Neutrophil (primary cell): Measurements from ENCODE around the gene S1PR2.
A peak's percentile ranks its signal among the peaks of the same experiment; 100 is the strongest.

Source experiments
- H3K27ac ChIP-seq: fragments of 200-600 bp; sonication (generic); 2 replicates; pipeline ENCODE4 v1.5.1; 2016; ENCODE audit warnings: mild to moderate bottlenecking, moderate library complexity
- H3K27me3 ChIP-seq: fragments of 200-600 bp; sonication (generic); 2 replicates; pipeline ENCODE4 v1.6.0; 2016; ENCODE audit warnings: mild to moderate bottlenecking
- H3K36me3 ChIP-seq: fragments of 200-600 bp; sonication (generic); 2 replicates; pipeline ENCODE4 v1.5.1; 2017
- H3K4me1 ChIP-seq, 2 experiments: fragments of 200-600 bp in 1 of 2; sonication (generic) in 1 of 2; 1 replicate in 1 of 2; 2 replicates in 1 of 2; pipeline versions ENCODE4 v1.5.1 to v1.6.1; 2013 to 2016; ENCODE audit warnings: low read depth in 1 of 2, low read length in 1 of 2, mild to moderate bottlenecking in 1 of 2, moderate library complexity in 1 of 2; ENCODE audit not compliant: control insufficient read depth in 1 of 2, insufficient read depth in 1 of 2
- H3K4me3 ChIP-seq, 2 experiments: fragments of 200-600 bp in 1 of 2; sonication (generic) in 1 of 2; 1 replicate in 1 of 2; 2 replicates in 1 of 2; pipeline ENCODE4 v1.5.1; 2013 to 2016; ENCODE audit warnings: low read depth in 1 of 2, low read length in 1 of 2, mild to moderate bottlenecking in 1 of 2, moderate library complexity in 1 of 2
- H3K9me3 ChIP-seq: fragments of 200-600 bp; sonication (generic); 2 replicates; pipeline ENCODE4 v1.5.1; 2016
- TF ChIP-seq, protein P1 (sequence below): fragments of 200-600 bp; sonication (generic); IDR thresholded peaks from 2 replicates; pipeline ENCODE4 v1.5.1; 2016; ENCODE audit warnings: antibody characterized with exemption

Gene S1PR2

DNA sequence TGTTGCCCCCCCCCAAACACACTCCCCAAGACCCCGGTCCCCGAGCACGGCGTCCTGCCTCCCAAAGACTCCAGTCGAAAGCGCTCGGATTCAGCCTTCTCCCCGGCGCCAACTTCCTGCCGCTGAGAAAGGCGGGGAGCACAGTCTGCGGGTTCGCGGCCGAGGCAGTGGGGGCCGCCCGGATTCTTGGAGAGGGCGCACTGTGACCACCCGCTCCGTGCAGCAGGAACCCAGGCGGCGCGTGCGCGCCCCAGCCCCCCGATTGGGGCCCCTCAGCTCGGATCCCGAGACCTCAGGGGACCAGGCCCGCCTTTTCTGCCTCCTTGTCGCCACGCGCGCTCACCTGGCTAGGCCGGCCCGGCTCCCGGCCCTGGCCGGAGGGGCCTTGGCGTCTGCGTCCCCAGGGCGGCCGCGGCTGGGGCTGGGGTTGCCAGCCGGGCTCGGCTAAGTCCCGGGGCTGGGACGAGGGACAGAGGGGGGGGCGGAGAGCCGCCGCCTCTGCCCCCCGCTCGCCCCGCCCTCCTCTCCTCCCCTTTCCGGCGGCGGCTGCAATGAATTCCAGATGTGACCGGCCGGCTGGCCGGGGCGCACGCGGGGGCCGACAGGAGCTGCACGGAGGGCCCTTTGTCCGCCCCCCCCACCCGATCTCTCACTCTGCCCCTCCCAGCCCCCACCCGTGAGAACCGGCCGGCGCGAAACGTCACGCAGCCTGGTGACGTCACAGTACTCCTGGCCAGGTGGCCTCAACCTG is at the start of gene S1PR2:
S1PR2 (minus strand) TSS at position 471 of the 751 bp plus-strand sequence. CDS start 6,426 bp downstream, outside the sequence.
- H3K36me3 ChIP-seq: no peaks in the 10 kb centered on the region
- no peak within 1 kb of the TSS for H3K27ac ChIP-seq
- peak within 1 kb of the TSS; percentile 54 to 68 for H3K4me3 ChIP-seq
- peaks cover 60% of the 10 kb centered on the region for H3K27me3 ChIP-seq
- no peaks in the 10 kb centered on the region for H3K9me3 ChIP-seq
- TF ChIP-seq, protein P1, sequence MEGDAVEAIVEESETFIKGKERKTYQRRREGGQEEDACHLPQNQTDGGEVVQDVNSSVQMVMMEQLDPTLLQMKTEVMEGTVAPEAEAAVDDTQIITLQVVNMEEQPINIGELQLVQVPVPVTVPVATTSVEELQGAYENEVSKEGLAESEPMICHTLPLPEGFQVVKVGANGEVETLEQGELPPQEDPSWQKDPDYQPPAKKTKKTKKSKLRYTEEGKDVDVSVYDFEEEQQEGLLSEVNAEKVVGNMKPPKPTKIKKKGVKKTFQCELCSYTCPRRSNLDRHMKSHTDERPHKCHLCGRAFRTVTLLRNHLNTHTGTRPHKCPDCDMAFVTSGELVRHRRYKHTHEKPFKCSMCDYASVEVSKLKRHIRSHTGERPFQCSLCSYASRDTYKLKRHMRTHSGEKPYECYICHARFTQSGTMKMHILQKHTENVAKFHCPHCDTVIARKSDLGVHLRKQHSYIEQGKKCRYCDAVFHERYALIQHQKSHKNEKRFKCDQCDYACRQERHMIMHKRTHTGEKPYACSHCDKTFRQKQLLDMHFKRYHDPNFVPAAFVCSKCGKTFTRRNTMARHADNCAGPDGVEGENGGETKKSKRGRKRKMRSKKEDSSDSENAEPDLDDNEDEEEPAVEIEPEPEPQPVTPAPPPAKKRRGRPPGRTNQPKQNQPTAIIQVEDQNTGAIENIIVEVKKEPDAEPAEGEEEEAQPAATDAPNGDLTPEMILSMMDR: no peak
- peaks cover 12 to 19% of the 10 kb centered on the region in 2 experiments for H3K4me1 ChIP-seq

DNA sequence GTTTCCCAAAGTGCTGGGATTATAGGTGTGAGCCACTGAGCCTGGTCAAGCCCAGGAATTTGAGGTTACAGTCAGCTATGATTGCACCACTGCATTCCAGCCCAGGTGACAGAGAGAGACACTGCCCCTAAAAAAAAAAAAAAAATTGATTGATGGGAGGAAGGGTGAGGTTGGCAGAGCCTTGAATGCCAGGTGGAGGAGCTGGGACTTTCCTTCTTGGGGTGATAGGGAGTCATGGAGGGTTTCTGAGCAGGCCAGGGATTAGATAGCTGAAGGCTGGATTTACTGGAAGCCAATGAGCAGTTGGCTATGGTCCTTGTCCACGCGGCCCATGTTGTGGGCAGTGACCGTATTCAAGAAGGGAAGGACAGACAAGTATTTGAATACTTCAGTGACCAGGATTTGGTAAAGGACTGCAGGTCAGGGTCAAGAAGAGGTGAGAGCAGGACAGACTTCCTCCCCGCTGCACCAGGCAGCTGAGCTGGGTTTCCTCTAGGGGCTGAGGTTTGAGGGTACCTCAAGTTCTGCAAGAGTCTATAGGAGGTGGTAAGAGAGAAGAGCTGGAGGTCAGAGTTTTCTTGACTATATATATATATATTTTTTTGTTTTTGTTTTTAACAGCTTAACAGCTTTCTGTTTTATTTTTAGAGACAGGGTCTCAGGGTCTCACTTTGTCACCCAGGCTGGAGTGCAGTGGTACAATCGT is 48.8 kb upstream of the S1PR2 start:
- no peak overlapping the region for H3K27ac ChIP-seq
- H3K36me3 ChIP-seq: peaks cover 81% of the 10 kb centered on the region

DNA sequence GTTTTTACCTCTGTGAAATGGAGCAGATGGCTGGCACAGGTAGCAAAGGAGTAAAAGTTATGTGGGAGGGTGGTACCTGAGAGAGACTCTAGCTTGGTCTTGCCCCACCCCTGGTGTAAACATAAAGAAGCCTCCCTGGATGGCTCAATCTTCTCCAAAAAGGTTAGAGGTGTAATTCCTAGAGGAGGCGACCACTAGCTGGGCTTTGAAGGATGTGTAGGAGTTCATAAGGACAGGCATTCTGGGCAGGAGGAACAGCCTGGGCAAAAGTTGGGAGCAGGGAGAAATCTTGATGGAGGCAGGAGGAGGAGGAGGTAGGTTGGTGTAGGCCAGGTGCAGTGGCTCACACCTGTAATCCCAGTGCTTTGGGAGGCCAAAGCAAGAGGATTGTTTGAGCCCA is 47.8 kb upstream of the S1PR2 start:
- Histone ChIP-seq H3K27ac (no peak overlapping the region), H3K9me3 (no peaks in the 10 kb centered on the region), H3K4me1 (peaks cover 10 to 13% of the 10 kb centered on the region in 2 experiments), H3K27me3 (no peaks in the 10 kb centered on the region), H3K4me3 (no peak overlapping the region), H3K36me3 (peaks cover 79% of the 10 kb centered on the region)
- TF ChIP-seq, protein P1: no peak

More for the DNA sequence above, 48.8 kb upstream of the S1PR2 start:
- Histone ChIP-seq H3K4me1 (peaks cover 10 to 13% of the 10 kb centered on the region in 2 experiments), H3K4me3 (no peak overlapping the region), H3K27me3 (no peaks in the 10 kb centered on the region), H3K9me3 (no peaks in the 10 kb centered on the region)
- TF ChIP-seq, protein P1: no peak

- Histone ChIP-seq H3K4me3 (no peak overlapping the region), H3K36me3 (peaks cover 69% of the 10 kb centered on the region), H3K9me3 (no peaks in the 10 kb centered on the region), H3K27me3 (no peaks in the 10 kb centered on the region), H3K4me1 (peaks cover 13 to 15% of the 10 kb centered on the region in 2 experiments), H3K27ac (no peak overlapping the region)
- TF ChIP-seq, protein P1: no peak
Measured at GRCh38 chr19:10277795-10278589, 46.9 kb upstream of the S1PR2 start.

DNA sequence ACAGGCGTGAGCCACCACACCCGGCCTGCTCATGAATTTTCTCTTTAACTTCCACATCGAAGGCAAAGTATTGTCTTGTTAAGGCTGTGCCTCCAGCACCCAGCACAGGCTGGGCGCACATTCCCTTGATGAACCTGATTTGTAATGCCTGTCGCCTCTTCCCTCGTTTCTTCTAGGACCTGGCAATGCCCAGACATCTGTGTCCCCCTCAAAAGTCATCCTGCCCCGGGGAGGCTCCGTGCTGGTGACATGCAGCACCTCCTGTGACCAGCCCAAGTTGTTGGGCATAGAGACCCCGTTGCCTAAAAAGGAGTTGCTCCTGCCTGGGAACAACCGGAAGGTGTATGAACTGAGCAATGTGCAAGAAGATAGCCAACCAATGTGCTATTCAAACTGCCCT is 43.5 kb upstream of the S1PR2 start:
- no peaks in the 10 kb centered on the region for H3K9me3 ChIP-seq
- H3K27me3 ChIP-seq: no peaks in the 10 kb centered on the region
- peaks cover 46% of the 10 kb centered on the region for H3K36me3 ChIP-seq
- H3K27ac ChIP-seq: no peak overlapping the region
- TF ChIP-seq, protein P1: no peak
- peaks cover 27 to 38% of the 10 kb centered on the region in 2 experiments for H3K4me1 ChIP-seq
- no peak overlapping the region for H3K4me3 ChIP-seq
